Measurements from ENCODE around the gene TIMM13. TPM values are rescaled to one million over a fixed set of nuclear protein-coding genes. Genes with fewer than 3 reads are reported as not detected.

TIMM13 gene
- total RNA-seq, 4 donors from 2014 or later = 15.8 to 33.7 (median 24.7) TPM

DNA sequence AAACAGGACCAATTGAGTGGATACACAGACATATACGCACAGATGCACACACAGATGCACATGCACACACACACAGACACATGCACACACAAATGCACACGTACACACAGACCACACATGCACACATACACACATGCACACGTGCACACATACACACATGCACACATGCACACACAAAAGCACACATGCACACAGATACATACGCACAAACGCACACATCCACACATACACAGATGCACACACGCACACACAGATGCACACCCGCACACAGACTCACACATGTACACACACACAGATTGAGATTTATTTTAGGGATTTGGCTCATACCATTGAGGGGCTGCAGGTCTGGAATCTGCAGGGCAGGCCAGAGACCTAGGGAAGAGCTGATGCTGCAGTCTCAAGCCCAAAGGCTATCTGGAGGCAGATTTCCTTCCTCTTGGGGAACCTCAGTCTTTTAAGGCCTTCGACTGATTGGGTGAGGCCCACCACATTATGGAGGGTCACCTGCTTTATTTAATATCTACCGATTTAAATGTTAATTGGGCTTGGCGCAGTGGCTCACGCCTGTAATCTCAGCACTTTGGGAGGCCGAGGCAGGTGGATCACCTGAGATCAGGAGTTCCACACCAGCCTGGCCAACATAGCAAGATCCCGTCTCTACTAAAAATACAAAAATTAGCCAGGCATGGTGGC, 44.7 kb downstream of the TIMM13 start:
- TF ChIP-seq, protein P1, sequence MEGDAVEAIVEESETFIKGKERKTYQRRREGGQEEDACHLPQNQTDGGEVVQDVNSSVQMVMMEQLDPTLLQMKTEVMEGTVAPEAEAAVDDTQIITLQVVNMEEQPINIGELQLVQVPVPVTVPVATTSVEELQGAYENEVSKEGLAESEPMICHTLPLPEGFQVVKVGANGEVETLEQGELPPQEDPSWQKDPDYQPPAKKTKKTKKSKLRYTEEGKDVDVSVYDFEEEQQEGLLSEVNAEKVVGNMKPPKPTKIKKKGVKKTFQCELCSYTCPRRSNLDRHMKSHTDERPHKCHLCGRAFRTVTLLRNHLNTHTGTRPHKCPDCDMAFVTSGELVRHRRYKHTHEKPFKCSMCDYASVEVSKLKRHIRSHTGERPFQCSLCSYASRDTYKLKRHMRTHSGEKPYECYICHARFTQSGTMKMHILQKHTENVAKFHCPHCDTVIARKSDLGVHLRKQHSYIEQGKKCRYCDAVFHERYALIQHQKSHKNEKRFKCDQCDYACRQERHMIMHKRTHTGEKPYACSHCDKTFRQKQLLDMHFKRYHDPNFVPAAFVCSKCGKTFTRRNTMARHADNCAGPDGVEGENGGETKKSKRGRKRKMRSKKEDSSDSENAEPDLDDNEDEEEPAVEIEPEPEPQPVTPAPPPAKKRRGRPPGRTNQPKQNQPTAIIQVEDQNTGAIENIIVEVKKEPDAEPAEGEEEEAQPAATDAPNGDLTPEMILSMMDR (IDR thresholded peaks at IDR 0.05; ENCODE audit: low read depth) = no peak

DNA sequence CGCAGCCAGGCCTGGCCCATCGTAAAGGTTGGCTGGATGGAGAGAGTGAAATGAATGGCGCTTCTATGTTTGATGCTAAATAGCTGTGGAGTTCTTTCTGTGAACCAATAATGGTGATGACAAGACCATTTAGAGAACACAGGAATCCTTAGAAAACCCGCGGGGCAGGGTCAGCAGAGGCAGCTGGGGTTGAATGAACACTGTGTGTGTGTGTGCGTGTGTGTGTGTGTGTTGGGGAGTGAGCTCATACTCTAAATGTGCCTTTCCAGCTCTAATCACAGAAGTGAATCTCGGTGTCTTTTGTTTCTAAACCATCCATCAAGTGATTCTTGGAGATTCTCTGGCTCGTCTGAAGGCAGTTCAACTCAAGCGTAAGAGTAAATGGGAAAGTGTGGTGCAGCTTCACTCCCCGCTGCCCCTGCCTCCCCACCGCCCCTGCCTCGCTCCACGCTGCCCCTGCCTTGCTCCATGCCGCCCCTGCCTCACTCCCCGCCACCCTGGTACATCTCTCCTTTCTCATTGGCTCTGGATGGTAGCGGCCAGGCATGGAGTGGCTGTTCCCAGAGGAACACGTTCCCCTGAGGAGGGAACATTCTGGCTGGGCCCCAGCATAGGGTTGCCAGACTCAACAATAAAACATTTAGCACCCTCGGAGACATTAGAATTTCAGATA, 46.1 kb downstream of the TIMM13 start:
- TF ChIP-seq, protein P1 (IDR thresholded peaks at IDR 0.05; ENCODE audit: low read depth) = no peak

GRCh38 chr19:2380567-2380966, 46.8 kb downstream of the TIMM13 start:
- TF ChIP-seq, protein P1 (IDR thresholded peaks at IDR 0.05; ENCODE audit: low read depth) = no peak

- TF ChIP-seq, protein P1 (IDR thresholded peaks at IDR 0.05; ENCODE audit: low read depth) = no peak
Observed at GRCh38 chr19:2376784-2377519, 50.4 kb downstream of the TIMM13 start.

Other genes with a start within 250 kb of the TIMM13 start
- gene PLEKHJ1, start 191.3 kb downstream of the TIMM13 start, total RNA-seq = 10 to 100 TPM; 21.0 to 78.2 (median 47.3) TPM
- gene SF3A2, start 190.8 kb downstream of the TIMM13 start, total RNA-seq = 10 to 100 TPM; 13.4 to 59.3 (median 28.0) TPM
- gene AMH, start 178.3 kb downstream of the TIMM13 start, total RNA-seq = under 1 TPM in 1 of 4 donors, not detected in 3; 0.34 TPM
- gene JSRP1, start 171.2 kb downstream of the TIMM13 start, total RNA-seq = not detected
- under 1 TPM in 3 of 4 donors, not detected in 1; 0.68 to 0.88 (median 0.75) TPM for gene PEAK3, start 145.4 kb downstream of the TIMM13 start, total RNA-seq
- gene LINGO3, start 119.4 kb downstream of the TIMM13 start, total RNA-seq = not detected
- 10 to 100 TPM; 51.8 to 95.7 (median 71.9) TPM for gene LSM7, start 99.0 kb downstream of the TIMM13 start, total RNA-seq
- gene SPPL2B, start 98.9 kb downstream of the TIMM13 start, total RNA-seq = 10 to 100 TPM in 2 of 4 donors, 1 to 10 TPM in 2; 8.7 to 50.3 (median 12.5) TPM
- not detected for gene TMPRSS9, start 67.3 kb downstream of the TIMM13 start, total RNA-seq
- 10 to 100 TPM in 2 of 4 donors, 1 to 10 TPM in 2; 6.5 to 13.8 (median 9.9) TPM for gene LMNB2, start 29.4 kb upstream of the TIMM13 start, total RNA-seq
- gene GADD45B, start 48.5 kb upstream of the TIMM13 start, total RNA-seq = 100 to 1,000 TPM; 119 to 260 (median 212) TPM